Measurements from ENCODE around the gene ITGAD.

Gene ITGAD

DNA sequence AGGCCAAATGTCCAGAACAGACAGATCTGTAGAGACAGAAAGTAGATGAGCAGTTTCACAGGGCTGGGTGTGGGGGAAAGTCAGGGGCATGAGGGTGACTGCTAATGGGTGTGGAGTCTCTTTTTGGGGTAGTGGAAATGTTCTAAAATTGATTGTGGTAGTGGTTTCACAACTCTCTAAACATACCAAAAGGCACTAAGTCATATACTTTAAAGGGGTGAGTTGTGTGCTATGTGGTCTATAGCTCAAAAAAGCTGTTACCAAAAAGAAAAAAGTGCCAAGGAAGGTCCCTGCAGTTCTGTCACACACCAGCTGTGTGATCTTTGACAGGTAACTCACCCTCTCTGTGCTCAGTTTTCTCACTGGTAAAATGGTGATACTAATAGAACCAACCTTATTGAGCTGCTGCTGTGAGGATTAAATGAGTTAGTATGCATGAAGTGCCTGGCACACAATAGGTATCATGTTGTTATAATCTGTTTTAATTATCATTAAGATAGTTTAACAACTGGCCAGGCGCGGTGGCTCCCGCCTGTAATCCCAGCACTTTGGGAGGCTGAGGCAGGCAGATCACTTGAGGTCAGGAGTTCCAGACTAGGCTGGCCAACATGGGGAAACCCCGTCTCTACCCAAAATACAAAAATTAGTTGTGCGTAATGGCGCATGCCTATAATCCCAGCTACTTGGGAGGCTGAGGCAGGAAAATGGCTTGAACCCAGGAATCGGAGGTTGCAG is 27.8 kb upstream of the ITGAD start:
- DNase-seq (ENCODE audit: low spot score), result no peak

GRCh38 chr16:31367853-31368252 is 25.3 kb upstream of the ITGAD start:
- no peak for DNase-seq (ENCODE audit: low spot score)

- no peak for DNase-seq (ENCODE audit: low spot score)
Observed at GRCh38 chr16:31371008-31371407, 22.1 kb upstream of the ITGAD start.

DNA sequence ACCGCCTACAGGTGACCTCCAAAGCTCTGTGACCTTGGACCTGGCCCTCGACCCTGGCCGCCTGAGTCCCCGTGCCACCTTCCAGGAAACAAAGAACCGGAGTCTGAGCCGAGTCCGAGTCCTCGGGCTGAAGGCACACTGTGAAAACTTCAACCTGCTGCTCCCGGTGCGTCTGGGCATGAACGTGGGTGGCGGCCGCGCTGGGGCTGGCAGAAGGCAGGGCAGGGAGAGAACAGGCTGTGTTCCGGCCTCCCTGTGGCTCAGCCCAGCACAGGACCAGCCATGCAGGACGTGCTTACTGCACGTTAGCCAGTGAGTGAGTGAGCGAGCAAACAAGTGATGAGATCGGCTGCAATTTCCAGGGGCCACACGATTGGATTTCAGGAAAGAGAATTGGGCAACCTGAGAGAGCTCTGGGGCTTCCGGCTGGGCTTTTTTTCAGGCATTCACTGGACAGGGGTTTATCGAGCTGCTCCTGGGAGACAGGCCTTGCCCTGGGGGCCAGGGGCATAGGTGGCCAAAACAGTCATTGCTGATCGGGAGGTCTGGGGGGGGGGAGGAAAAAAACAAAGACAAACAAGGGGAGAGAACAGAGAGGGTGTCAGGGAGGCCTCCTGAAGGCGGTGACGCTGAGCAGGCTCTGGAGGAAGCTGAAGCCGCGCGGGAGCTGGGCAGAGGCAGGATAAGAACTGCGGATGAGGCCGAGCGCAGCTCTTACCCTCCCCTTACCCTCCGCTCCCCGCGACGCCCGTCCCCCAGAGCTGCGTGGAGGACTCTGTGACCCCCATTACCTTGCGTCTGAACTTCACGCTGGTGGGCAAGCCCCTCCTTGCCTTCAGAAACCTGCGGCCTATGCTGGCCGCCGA is 21.3 kb upstream of the ITGAD start:
- peak; percentile 28 for DNase-seq (ENCODE audit: low spot score)

- DNase-seq (ENCODE audit: low spot score), result peak; percentile 28
Observed at GRCh38 chr16:31373235-31373634, 19.9 kb upstream of the ITGAD start.

- no peak for DNase-seq (ENCODE audit: low spot score)
Observed at GRCh38 chr16:31375231-31375630, 17.9 kb upstream of the ITGAD start.

- peak; percentile 23 for DNase-seq (ENCODE audit: low spot score)
Observed at GRCh38 chr16:31376705-31377104, 16.4 kb upstream of the ITGAD start.

GRCh38 chr16:31377210-31377903 is 15.8 kb upstream of the ITGAD start:
- no peak for DNase-seq (ENCODE audit: low spot score)

DNA sequence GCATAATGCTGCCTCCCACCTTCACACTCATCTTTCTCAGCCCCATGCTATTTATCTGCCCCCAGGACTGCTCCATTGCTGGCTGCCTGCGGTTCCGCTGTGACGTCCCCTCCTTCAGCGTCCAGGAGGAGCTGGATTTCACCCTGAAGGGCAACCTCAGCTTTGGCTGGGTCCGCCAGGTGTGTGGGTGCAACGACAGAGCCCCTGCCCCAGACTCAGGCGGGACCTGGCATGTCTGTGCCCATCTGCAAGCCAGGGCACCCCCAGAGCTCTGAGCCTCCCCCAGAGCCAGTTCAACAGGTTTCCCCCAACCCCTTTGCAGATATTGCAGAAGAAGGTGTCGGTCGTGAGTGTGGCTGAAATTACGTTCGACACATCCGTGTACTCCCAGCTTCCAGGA is 12.9 kb upstream of the ITGAD start:
- no peak for DNase-seq (ENCODE audit: low spot score)

DNA sequence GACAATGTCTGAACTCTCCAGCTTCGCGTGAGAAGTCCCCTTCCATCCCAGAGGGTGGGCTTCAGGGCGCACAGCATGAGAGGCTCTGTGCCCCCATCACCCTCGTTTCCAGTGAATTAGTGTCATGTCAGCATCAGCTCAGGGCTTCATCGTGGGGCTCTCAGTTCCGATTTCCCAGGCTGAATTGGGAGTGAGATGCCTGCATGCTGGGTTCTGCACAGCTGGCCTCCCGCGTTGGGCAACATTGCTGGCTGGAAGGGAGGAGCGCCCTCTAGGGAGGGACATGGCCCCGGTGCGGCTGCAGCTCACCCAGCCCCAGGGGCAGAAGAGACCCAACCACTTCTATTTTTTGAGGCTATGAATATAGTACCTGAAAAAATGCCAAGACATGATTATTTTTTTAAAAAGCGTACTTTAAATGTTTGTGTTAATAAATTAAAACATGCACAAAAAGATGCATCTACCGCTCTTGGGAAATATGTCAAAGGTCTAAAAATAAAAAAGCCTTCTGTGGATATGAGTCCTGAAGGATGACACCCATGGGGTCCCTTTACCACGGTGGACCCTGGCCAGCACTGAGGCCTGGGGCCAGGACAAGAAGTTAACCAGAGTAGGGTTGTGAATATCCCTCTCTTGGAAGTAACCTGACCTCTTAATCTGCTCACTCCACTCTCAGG is 10.5 kb upstream of the ITGAD start:
- DNase-seq (ENCODE audit: low spot score), result peak; percentile 83

GRCh38 chr16:31385680-31386079 is 7.5 kb upstream of the ITGAD start:
- DNase-seq (ENCODE audit: low spot score), result no peak

GRCh38 chr16:31386157-31386984 is 6.8 kb upstream of the ITGAD start:
- peak; percentile 18 for DNase-seq (ENCODE audit: low spot score)

GRCh38 chr16:31388535-31388934 is 4.6 kb upstream of the ITGAD start:
- DNase-seq (ENCODE audit: low spot score), result no peak

DNA sequence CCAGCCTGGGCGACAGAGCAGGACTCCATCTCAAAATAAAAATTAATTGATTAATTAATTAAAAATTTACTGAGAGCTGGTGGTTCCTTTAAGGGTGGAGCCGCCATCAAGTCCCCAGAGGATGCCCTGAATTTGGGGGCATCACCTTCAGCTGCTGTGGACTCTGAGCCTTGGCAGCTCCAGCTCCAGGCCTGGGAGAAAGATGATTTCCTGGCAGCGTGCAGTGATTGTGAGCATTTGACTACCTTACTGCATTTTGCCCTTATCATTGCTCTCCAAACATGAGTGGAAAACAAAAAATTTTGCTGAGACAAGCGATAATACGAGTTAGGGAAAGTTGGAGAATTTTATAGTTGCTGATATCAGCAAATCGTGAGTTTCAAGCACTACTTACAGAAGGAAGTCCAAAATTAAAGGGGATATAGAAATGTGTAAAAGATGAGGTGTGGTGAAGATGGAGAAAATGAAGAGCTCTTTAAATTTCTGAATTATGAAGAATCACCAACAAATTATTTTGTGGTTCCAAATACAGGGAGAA is 2.6 kb upstream of the ITGAD start:
- DNase-seq (ENCODE audit: low spot score), result no peak

- DNase-seq (ENCODE audit: low spot score), result no peak
Observed at GRCh38 chr16:31395647-31396046, 2.5 kb downstream of the ITGAD start.

- no peak for DNase-seq (ENCODE audit: low spot score)
Observed at GRCh38 chr16:31397096-31397660, 4.0 kb downstream of the ITGAD start.

DNA sequence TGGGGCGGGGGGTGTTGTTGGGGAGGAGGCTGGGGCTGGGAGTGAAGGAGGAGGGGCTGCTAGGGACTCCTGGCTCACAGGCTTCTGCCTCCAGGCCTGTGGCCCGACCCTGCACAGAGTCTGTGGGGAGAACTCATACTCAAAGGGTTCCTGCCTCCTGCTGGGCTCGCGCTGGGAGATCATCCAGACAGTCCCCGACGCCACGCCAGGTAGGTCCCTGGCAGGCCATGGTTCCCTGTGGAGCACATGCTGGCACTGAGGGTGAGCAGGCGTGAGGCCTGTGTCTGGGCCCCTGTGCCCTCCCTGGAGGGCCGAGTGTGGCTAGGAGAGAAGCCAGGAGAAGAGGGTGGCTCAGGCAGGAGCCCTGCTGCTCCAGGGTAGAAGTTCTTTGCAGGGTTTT is 4.6 kb downstream of the ITGAD start:
- peak; percentile 15 for DNase-seq (ENCODE audit: low spot score)

DNA sequence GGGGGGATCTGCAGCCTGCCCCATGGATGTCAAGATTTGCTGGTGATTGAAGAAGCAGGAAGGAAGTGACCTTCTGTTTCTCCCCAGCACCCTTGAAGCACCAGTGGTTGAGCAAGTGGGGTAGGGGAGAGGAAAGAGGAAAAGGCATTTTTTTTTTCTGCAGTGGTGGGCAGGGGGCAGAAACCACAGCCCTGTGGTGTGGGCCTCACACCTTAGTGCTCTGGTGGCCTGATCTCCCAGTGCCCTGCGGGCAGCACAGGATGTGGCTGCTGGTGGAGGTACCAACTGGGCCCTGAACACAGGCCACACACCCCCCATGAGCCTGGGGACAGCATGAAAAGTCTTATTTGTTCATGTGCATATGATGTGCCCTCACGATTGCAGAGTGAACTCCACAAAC is 7.1 kb downstream of the ITGAD start:
- no peak for DNase-seq (ENCODE audit: low spot score)

- DNase-seq (ENCODE audit: low spot score), result no peak
Observed at GRCh38 chr16:31401436-31401835, 8.3 kb downstream of the ITGAD start.

DNA sequence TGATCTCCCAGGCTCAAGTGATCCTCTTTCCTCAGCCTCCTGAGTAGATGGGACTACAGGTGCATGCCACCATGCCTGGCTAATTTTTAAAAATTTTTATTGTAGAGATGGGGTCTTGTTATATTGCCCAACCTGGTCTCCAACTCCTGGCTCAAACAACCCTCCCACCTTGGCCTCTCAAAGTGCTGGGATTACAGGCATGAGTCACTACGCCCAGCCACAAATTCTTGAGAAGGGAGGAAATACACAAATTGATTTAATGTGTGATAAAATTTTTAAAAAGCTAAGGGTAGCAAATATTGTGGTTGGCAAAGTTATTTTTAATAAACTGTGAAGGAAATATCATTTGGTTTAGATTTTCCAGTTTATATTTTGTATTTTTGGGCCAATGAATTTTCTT is 9.6 kb downstream of the ITGAD start:
- no peak for DNase-seq (ENCODE audit: low spot score)
